NCI-H2107 treated with DMSO at 0.1 percent for 48 hours (cell line): ENCODE measurements around the gene TNS1.

ENCODE experiments used
- DNase-seq: peaks from one replicate; lab custom pipeline; 2025; ENCODE audit not compliant: unreplicated experiment; lab: John Stamatoyannopoulos, UW

Gene TNS1

GRCh38 chr2:218002143-218002844 is 501 bp downstream of the TNS1 start:
- no peak for DNase-seq

- no peak for DNase-seq
Observed at GRCh38 chr2:218001629-218002028, 1.2 kb downstream of the TNS1 start.

- DNase-seq: no peak
Observed at GRCh38 chr2:218000136-218000535, 2.7 kb downstream of the TNS1 start.

GRCh38 chr2:217999595-217999959 is 3.2 kb downstream of the TNS1 start:
- DNase-seq: no peak

GRCh38 chr2:217998926-217999594 is 3.7 kb downstream of the TNS1 start:
- DNase-seq: no peak

- no peak for DNase-seq
Observed at GRCh38 chr2:217997510-217997909, 5.3 kb downstream of the TNS1 start.

GRCh38 chr2:217996361-217996760 is 6.4 kb downstream of the TNS1 start:
- DNase-seq: no peak

GRCh38 chr2:217995731-217996231 is 7.0 kb downstream of the TNS1 start:
- no peak for DNase-seq

- no peak for DNase-seq
Observed at GRCh38 chr2:217994776-217995274, 8.0 kb downstream of the TNS1 start.

- DNase-seq: peak; percentile 13
Observed at GRCh38 chr2:217993817-217994463, 8.9 kb downstream of the TNS1 start.

- DNase-seq: no peak
Observed at GRCh38 chr2:217993138-217993537, 9.7 kb downstream of the TNS1 start.

GRCh38 chr2:217992061-217992460 is 10.7 kb downstream of the TNS1 start:
- no peak for DNase-seq

- DNase-seq: no peak
Observed at GRCh38 chr2:217990791-217991465, 11.9 kb downstream of the TNS1 start.

- DNase-seq: no peak
Observed at GRCh38 chr2:217990389-217990788, 12.4 kb downstream of the TNS1 start.

- DNase-seq: no peak
Observed at GRCh38 chr2:217989221-217989948, 13.4 kb downstream of the TNS1 start.

GRCh38 chr2:217988840-217989204 is 14.0 kb downstream of the TNS1 start:
- no peak for DNase-seq

- peak; percentile 37 for DNase-seq
Observed at GRCh38 chr2:217988014-217988839, 14.6 kb downstream of the TNS1 start.

- DNase-seq: no peak
Observed at GRCh38 chr2:217987391-217987790, 15.4 kb downstream of the TNS1 start.

- DNase-seq: no peak
Observed at GRCh38 chr2:217986256-217986961, 16.4 kb downstream of the TNS1 start.
